Stimulated activated CD8-positive, alpha-beta memory T cell treated with anti-CD3 and anti-CD28 coated beads, Interleukin-12 subunit alpha, Interleukin-12 subunit beta, amount 100 ng/mL, for 24 hours (primary cell): ENCODE measurements around the gene BMP15.

Experiments
- DNase-seq: peaks from one replicate; pipeline ENCODE4 v3.0.0-alpha.2; 2020; ENCODE audit errors: extremely low read depth

Gene BMP15

GRCh38 chrX:50910685-50911176 lies at the start of gene BMP15:
Gene BMP15, plus strand, starts transcription at chrX:50910735. Its CDS starts 49 bp downstream, at chrX:50910784.
- DNase-seq, result no peak

GRCh38 chrX:50863471-50863870 lies 47.1 kb upstream of the BMP15 start:
- no peak for DNase-seq

- no peak for DNase-seq
Observed at GRCh38 chrX:50865311-50865710, 45.2 kb upstream of the BMP15 start.

DNA sequence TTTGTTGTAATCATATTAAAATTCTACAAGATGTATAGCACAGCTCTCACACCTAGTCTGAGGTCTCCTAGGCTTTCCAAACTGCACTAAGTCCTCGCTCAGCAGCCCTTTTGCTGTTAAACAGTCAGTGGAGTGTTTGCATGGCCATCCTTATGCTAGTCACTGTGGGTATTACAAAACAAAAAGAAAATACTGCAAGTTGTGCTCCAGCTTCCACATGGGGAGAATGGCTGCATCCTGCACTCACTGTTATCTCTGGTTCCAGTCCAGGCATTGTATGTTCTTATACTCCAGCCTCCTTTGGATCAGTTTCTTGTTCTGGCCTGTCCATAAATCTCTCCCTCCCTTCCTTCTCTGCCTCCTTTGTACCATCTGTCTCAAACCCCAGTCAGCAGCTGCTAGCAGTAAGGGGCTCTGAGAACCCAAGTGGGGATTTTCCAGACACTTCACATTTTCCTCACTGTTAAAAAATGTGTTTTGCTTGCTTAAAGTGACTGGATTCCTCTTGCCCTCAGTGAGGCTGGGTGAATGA lies 38.5 kb upstream of the BMP15 start:
- DNase-seq, result no peak

DNA sequence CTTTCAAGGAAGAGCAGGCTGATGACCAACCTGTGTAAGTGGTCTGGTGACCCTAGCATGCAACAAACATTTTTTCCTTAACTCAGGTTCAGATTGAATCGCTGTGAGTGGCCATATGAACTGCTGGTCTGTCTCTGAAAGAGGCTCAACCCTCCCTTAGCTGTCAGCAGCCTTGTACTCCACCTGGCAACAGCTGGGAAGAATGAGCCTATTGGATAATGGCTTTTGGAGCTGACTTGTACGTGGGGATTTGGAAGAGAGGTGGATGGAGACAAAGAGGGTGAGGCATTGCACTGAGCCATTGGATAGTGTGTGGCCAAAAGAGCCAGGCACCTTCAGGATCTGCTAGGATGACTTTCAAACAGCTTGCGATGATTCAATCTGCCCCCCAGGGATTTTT lies 35.7 kb upstream of the BMP15 start:
- no peak for DNase-seq

- DNase-seq, result no peak
Observed at GRCh38 chrX:50876551-50876950, 34.0 kb upstream of the BMP15 start.

DNA sequence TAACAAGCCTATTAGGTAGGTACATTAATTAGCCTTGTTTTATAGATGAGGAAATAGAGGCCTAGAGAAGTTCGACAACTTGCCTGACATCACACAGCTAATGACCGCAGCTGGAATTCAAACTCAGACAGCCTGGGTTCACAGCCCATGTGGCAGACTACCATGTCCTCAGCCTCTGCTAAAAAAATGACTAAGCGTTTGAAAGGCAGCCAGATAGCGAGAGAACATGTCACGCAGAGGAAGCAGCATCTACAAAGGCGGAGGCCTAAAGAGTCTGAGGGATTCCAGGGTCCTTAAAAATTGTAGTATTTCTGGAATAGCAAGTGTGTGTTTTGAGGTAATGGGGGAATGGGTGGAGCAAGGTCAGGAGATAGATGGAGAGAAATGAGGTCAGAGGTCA lies 33.2 kb upstream of the BMP15 start:
- no peak for DNase-seq

GRCh38 chrX:50881028-50881427 lies 29.5 kb upstream of the BMP15 start:
- DNase-seq, result no peak

DNA sequence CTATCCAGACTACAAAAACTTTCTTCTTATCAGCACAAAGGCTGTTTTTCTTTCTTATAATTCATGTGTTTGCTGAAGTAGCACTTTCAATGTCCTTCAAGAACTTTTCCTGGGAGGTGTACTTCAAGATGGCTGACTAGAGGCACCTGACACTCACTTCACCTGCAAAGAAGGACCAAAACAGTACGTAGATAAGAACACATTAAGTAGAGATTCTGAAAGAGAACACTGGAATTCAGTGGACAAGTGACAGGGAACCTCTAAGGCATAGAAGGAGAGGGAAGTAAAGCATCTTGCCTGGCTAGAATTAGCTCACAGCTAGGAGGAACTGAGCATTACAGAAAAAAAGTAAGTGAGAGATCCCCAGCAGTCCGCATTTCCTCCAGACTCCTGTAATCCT lies 21.7 kb upstream of the BMP15 start:
- no peak for DNase-seq

DNA sequence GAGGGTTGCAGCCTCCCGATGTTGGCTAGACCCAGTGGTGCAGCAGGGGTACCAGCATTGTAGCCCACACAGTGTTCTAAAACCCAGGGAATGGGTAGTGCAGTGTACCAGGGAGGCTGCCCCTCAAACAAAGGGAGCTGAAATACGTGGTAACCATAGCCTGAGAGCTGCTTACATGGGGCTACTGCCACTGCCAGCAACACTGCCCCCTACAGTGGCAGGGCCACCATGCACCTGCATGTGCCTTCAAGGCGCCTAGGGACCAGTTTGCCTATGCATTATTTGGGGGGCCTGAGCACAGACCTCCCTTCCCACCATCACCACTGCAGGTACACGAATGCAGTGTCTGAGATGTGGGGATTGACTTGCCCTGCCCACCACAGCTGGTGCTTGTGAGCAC lies 21.0 kb upstream of the BMP15 start:
- no peak for DNase-seq

DNA sequence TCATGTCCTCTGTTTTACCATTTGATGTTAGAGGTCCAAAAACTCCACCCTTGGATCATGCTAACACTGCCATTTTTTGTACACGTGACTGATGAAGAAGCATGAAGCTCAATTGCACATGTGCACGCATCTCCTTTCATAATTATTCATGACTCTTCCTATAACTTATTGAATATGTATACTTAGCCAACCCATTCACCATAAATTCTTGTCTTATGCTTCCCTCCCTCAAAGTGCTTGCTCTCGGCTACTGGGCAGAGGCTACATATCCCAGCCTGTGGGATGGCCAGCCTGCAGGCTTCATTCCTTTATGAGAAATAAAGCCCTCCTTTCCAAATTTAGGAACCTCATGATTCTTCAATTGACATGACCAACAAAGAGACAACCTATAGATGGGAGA lies 17.5 kb upstream of the BMP15 start:
- no peak for DNase-seq

GRCh38 chrX:50893466-50893865 lies 17.1 kb upstream of the BMP15 start:
- DNase-seq, result no peak

- no peak for DNase-seq
Observed at GRCh38 chrX:50905334-50905733, 5.2 kb upstream of the BMP15 start.

GRCh38 chrX:50913520-50913919 lies 3.0 kb downstream of the BMP15 start:
- DNase-seq, result no peak

- DNase-seq, result no peak
Observed at GRCh38 chrX:50920132-50920531, 9.6 kb downstream of the BMP15 start.

GRCh38 chrX:50927127-50927526 lies 16.6 kb downstream of the BMP15 start:
- no peak for DNase-seq

GRCh38 chrX:50941638-50942037 lies 31.1 kb downstream of the BMP15 start:
- DNase-seq, result no peak

DNA sequence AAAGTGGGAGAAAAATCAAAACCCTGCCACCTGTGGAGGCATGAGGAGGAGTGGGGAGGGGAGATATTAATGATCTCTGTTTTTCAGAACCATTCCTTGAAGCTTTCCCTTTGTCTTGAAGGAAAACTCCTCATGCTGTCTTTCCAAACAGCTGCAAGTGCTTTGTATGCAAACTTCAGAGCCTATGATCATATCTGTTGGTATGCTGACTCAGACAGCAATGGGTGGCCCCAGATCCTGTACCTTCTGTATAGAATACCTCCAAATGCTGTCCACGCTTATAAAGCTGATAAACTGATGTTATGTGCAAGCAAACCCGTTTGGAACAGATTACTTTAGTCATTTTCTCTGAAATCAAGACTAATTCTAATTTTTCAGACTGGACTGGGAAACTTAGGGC lies 31.9 kb downstream of the BMP15 start:
- no peak for DNase-seq

DNA sequence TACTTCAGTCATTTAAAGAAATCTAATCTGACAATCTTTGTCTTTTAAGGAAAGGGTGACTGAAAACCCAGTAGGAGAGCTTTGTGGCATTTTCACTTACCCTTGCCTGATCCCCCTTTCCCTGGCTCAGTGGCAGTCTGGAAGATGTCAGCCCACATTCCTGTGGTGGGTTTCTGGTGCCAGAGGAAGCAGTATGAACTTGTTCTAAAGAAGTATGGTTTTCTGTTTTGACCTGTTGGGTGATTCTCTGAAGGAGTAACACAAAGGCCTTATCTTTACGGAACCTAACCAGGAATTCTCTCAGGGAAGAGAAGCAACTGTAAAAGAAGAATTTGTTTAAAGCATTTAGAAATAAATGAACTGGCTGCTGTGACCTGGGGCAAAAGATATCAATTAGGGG lies 41.9 kb downstream of the BMP15 start:
- no peak for DNase-seq

GRCh38 chrX:50953832-50954231 lies 43.3 kb downstream of the BMP15 start:
- DNase-seq, result no peak

- DNase-seq, result no peak
Observed at GRCh38 chrX:50962156-50962555, 51.6 kb downstream of the BMP15 start.

- DNase-seq, result no peak
Observed at GRCh38 chrX:50963842-50964241, 53.3 kb downstream of the BMP15 start.
